Hematopoietic multipotent progenitor cell (in vitro differentiated cells): Measurements from ENCODE around the gene KIAA1958. TPM values are rescaled to one million over a fixed set of nuclear protein-coding genes. Genes with fewer than 3 reads are reported as not detected.
"Not testable (repeated sequence)": the region's sequence is repeated elsewhere in the genome, so short reads cannot be mapped to it uniquely, and the experiment has no call there.

Source experiments
- DNase-seq, 3 donors: peaks; one replicate each; pipeline ENCODE4 v3.0.0-alpha.2; 2011 to 2015; ENCODE audit warnings: low read depth in 2 of 3, low spot score in 2 of 3
- total RNA-seq: library from RNA; depleted of rRNA; stranded (reverse); fragments of >200 nt; gene quantifications from one replicate; pipeline ENCODE4 v1.2.3, GENCODE V29; 2012

KIAA1958 gene
- total RNA-seq, 1 donor = 5.7 TPM

GRCh38 chr9:112642126-112642525 is 155.5 kb downstream of the KIAA1958 start:
- no peak for DNase-seq

DNA sequence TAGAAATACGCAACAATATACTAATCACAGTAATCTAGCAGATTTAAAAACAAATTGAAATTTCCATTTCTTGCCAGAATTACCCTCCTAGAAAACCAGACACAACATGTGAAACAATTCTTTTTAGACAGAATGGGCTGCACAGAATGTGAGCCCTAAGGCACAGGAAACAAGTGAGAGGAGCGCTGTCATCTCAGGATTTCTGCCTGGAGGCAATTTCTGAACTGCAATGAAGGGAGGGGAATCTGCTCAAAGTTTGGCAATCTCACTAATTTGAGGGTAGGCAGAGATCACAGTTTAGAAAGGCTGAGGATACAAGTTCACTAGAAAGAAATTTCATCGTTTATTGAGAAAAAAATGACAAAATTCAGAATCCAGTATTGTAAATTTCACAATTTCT is 161.0 kb downstream of the KIAA1958 start:
- no peak for DNase-seq

- DNase-seq = no peak
Observed at GRCh38 chr9:112648624-112649023, 162.0 kb downstream of the KIAA1958 start.

DNA sequence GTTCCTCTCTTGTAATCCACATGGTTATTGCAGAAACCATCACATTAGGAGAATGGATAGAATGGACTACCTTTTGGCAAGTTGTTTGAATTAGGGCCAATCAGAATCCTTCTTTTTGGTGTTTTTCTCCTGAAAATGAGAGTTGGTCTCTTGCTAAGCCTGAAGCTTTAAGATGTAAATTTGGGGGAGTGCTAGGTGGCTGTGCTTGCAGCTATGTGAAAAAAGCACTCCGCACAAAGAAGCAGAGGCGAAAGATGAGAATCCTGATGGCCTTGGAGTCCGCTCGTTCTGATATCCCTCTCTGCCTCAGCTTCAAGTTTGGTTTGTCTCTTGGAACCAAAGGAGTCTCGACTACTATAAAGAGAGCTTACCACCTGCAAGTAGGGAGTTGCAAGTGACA is 167.7 kb downstream of the KIAA1958 start:
- DNase-seq = no peak

DNA sequence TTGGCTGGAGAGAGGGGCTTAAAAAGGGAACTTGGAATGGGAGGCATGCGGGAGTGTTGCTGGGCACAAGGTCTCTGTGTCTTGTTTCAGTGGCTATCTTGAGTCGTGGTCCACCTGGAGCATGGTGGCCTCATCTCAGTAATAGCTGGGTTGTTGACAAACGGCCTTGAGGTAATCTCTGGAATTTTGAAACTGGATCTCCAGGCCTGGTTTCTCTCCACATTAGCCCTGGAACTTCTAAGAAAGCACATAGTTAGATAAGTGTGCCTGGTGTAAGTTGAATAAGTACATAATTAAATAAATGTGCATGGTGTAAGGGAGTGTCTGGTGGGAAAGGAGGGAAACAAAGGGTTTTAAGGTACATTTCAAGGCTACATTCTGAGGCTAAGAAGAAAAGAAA is 169.0 kb downstream of the KIAA1958 start:
- DNase-seq = no peak

GRCh38 chr9:112659906-112660305 is 173.3 kb downstream of the KIAA1958 start:
- no peak for DNase-seq

- DNase-seq = no peak
Observed at GRCh38 chr9:112663681-112664080, 177.1 kb downstream of the KIAA1958 start.

DNA sequence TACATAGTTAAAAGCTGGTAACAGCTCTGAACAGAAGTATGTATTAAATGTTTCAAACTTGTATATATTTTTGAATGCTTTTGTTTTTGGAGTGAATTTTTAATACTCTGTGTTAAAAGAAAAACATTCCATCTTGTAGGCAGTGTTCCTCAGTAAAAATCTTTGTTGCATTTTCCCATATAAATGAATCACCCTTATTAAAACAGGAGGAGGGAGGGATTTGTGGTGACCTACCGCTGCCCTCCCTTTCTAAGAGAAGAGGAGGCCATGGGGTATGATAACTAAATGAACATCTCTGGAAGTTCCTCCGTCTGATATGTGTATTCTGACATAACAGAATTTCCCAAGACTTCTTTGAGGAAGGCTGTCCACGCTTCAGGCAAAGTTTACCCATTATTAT is 177.9 kb downstream of the KIAA1958 start:
- DNase-seq = no peak

GRCh38 chr9:112665347-112665746 is 178.7 kb downstream of the KIAA1958 start:
- DNase-seq = no peak

DNA sequence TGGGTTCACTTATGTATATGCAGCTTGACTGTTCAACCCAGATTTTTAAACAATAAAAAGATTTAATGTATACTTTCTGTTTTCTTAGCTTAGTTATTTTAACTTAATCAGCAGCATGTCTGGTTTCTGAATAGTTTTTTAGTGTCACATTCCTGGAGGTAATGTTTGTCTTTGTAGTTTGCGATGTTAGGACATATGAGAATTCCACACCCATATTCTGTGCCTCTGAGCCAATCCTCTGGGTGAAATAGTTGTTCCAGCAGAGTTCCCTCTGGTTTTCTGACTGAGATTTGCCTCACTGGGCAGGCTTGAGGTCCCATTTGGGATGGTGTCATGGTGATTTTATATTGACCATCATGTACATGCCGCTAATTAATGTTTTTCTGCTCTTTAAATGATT is 182.7 kb downstream of the KIAA1958 start:
- DNase-seq = no peak

- DNase-seq = no peak
Observed at GRCh38 chr9:112670991-112671625, 184.5 kb downstream of the KIAA1958 start.

- DNase-seq = not testable (repeated sequence)
Observed at GRCh38 chr9:112673221-112673620, 186.6 kb downstream of the KIAA1958 start.

DNA sequence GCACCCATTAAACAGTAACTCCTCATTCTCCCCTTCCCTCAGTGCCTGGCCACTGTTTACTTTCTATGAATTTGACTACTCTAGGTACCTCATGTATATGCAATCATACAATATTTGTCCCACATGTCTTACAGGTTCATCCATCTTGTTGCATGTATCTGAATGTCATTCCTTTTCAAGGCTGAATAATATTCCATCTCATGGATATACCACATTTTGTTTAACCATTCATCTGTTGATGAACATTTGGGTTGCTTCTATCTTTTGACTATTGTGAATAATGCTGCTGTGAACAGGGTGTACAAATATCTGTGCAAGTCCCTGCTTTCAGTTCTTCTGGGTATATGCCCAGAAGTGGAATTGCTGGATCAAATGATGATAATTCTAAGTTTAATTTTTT is 190.4 kb downstream of the KIAA1958 start:
- DNase-seq = no peak

- DNase-seq = no peak
Observed at GRCh38 chr9:112680731-112681402, 194.2 kb downstream of the KIAA1958 start.

DNA sequence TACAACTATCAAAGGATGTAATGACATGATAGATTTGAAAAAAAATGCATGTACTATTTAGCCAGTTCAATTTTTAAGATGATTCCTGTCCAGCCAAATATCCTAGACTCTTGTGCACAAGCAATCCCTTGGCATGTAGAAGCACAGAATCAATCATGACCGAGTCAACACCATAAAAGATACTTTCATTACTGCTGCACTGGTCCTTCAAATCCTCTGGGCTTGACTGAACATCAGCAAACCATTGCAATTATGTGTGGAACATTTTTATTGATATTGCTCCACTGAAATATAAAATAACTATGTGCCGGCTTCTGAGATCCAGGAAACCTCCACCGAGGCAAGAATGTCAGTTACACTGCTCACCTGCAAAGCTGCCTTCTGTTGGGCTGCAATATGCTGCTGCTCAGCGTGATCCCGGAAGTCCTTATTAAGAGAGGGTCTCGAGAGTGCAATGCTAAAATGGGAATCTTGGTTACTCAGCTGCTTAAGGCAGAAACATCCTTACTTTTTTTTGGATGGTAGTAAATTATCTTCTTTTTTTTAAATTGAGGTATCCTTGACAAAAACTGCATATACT is 202.6 kb downstream of the KIAA1958 start:
- no peak for DNase-seq

- no peak for DNase-seq
Observed at GRCh38 chr9:112694706-112695555, 208.3 kb downstream of the KIAA1958 start.

DNA sequence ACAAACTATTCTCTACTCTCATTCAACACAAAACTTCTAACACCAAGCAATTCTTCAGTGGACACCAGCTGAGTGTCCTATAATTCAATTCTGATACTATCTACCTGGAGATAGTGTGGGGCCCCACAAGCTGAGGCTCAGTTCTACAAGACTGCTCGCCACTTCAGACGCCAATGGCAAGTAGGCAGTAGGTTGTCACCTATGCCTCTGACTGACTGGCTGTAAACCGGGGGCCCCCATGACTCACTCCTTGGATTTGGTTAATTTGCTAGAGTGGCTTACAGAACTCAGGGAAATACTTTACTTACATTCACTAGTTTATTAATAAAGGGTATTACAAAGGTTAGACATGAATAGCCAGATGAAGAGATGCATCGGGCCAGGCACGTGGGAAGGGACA is 209.8 kb downstream of the KIAA1958 start:
- no peak for DNase-seq

DNA sequence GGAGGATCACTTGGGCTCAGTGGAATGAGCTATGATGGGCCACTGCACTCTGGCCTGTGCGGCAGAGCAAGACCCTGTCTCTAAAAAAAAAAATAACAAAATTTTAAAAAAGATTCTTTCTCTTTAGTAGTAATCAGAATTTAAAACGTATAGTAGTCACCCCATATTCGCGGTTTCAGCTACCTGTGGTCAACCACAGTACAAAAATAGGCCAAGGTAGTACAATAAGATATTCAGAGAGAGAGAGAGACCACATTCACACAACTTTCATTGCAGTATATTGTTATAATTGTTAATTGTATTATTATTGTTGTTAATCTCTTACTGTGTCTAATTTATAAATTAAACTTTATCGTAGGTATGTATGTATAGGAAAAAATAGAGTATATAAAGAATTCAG is 212.6 kb downstream of the KIAA1958 start:
- DNase-seq = no peak

DNA sequence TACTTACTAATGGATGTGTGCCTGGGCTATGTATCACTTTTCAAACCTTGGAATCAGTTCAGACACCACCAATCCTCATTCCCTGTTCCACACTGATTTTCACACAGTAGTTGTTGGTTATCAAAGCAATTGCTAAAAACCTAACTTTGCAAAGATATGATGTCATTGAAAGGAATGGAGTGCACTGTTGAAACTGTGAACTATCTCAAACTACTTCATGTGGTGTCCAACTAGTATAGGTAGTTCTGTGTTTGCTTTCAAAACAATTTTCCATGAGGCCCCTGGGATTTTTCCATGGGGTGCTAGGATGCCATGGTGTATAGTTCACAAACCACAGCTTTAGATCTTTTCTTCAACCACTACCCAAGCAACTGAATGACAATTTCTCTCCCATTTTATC is 213.5 kb downstream of the KIAA1958 start:
- no peak for DNase-seq

DNA sequence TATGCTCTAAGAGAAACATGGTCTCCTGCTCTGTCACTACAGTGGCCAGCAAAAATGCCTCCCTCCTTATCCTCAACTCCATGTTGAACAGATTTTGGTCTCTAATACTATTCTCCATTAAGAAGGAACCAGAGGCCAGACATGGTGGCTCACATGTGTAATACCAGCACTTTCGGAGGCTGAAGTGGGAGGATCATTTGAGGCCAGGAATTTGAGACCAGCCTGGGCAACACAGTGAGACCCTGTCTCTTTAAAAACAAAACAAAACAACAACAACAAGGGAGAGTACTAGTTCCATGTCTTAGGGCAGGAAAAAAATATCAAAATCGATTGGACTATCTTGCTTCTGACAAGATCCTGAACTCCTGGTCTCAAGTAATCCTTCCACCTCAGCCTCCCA is 216.7 kb downstream of the KIAA1958 start:
- no peak for DNase-seq

- DNase-seq = peak in 1 of 3 donors; percentile 35
Observed at GRCh38 chr9:112705768-112706427, 219.3 kb downstream of the KIAA1958 start.
